ENCODE results near the gene DOCK1.

Gene DOCK1

GRCh38 chr10:127035827-127036226 lies 130.6 kb downstream of the DOCK1 start:
- no peak for TF ChIP-seq CTCF (IDR thresholded peaks at IDR 0.05; ENCODE audit: insufficient read depth, low read depth, low read length, missing control alignments)
- DNase-seq (ENCODE audit: low read depth) = no peak

GRCh38 chr10:127036987-127037386 lies 131.8 kb downstream of the DOCK1 start:
- no peak overlapping the region for H3K4me3 ChIP-seq (ENCODE audit: low read length)
- DNase-seq (ENCODE audit: low read depth) = no peak
- TF ChIP-seq CTCF (IDR thresholded peaks at IDR 0.05; ENCODE audit: insufficient read depth, low read depth, low read length, missing control alignments) = no peak

More at GRCh38 chr10:127035827-127036226, 130.6 kb downstream of the DOCK1 start:
- H3K4me3 ChIP-seq (ENCODE audit: low read length) = no peak overlapping the region

GRCh38 chr10:127039435-127039834 lies 134.2 kb downstream of the DOCK1 start:
- no peak for DNase-seq (ENCODE audit: low read depth)
- no peak overlapping the region for H3K4me3 ChIP-seq (ENCODE audit: low read length)
- no peak for TF ChIP-seq CTCF (IDR thresholded peaks at IDR 0.05; ENCODE audit: insufficient read depth, low read depth, low read length, missing control alignments)

- H3K4me3 ChIP-seq (ENCODE audit: low read length) = no peak overlapping the region
- DNase-seq (ENCODE audit: low read depth) = peak; percentile 86
- no peak for TF ChIP-seq CTCF (IDR thresholded peaks at IDR 0.05; ENCODE audit: insufficient read depth, low read depth, low read length, missing control alignments)
Observed at GRCh38 chr10:127040756-127041155, 135.5 kb downstream of the DOCK1 start.

- peak; percentile 91 for DNase-seq (ENCODE audit: low read depth)
- H3K4me3 ChIP-seq (ENCODE audit: low read length) = no peak overlapping the region
- TF ChIP-seq CTCF (IDR thresholded peaks at IDR 0.05; ENCODE audit: insufficient read depth, low read depth, low read length, missing control alignments) = no peak
Observed at GRCh38 chr10:127041552-127041951, 136.3 kb downstream of the DOCK1 start.

GRCh38 chr10:127043301-127043700 lies 138.1 kb downstream of the DOCK1 start:
- no peak overlapping the region for H3K4me3 ChIP-seq (ENCODE audit: low read length)
- no peak for DNase-seq (ENCODE audit: low read depth)
- TF ChIP-seq CTCF (IDR thresholded peaks at IDR 0.05; ENCODE audit: insufficient read depth, low read depth, low read length, missing control alignments) = no peak

- TF ChIP-seq CTCF (IDR thresholded peaks at IDR 0.05; ENCODE audit: insufficient read depth, low read depth, low read length, missing control alignments) = no peak
- DNase-seq (ENCODE audit: low read depth) = peak; percentile 89
- peak overlapping the region; percentile 5 for H3K4me3 ChIP-seq (ENCODE audit: low read length)
Observed at GRCh38 chr10:127044186-127044585, 139.0 kb downstream of the DOCK1 start.

Data from epithelial cell of esophagus (primary cell).